ENCODE data around the gene ASIC5.

- no peak for TF ChIP-seq CTCF (IDR thresholded peaks at IDR 0.05)
- no peak for TF ChIP-seq EZH2phosphoT487 (IDR thresholded peaks at IDR 0.05; ENCODE audit: borderline replicate concordance, low read depth)
Measured at GRCh38 chr4:155807021-155807420, 59.1 kb downstream of the ASIC5 start.
